OCI-LY7 (cell line): ENCODE data around the gene PIK3R4. TPM values are rescaled to one million over a fixed set of nuclear protein-coding genes. Genes with fewer than 3 reads are reported as not detected.

Experiments used
- Bru-seq: library from RNA; stranded (reverse); fragments of 400-500 nt; gene quantifications from one replicate; lab custom pipeline; 2021; lab: Mats Ljungman, UMichigan
- BruChase-seq, 2 experiments: library from RNA; stranded (reverse); fragments of 400-500 nt; gene quantifications; one replicate each; lab custom pipeline; 2021; lab: Mats Ljungman, UMichigan
- BruUV-seq: library from RNA; stranded (reverse); fragments of 400-500 nt; replicated peaks from 2 replicates; lab custom pipeline; 2021; lab: Mats Ljungman, UMichigan
- CTCF ChIA-PET: fragments of 300-600 bp; sonication (Branson Sonifier 250); formaldehyde crosslinking; loops from one replicate; lab custom pipeline; 2022; ENCODE audit warnings: antibody characterized with exemption; ENCODE audit not compliant: unreplicated experiment; lab: Charles Lee
- POLR2A ChIA-PET: fragments of 300-600 bp; sonication (Branson Sonifier 250); formaldehyde crosslinking; loops from one replicate; lab custom pipeline; 2022; ENCODE audit warnings: antibody characterized with exemption; lab: Charles Lee
- DNase-seq: peaks from one replicate; pipeline ENCODE4 v3.0.0-alpha.2; 2015; ENCODE audit warnings: low spot score
- H2AFZ ChIP-seq: fragments of 200-600 bp; sonication (generic), shearing (Covaris generic); 2 replicates; pipeline ENCODE4 v1.6.1; 2014; ENCODE audit warnings: mild to moderate bottlenecking, antibody characterized with exemption, low read length, moderate library complexity
- H3K27ac ChIP-seq: fragments of 200-600 bp; sonication (generic); 2 replicates; pipeline ENCODE4 v1.5.1; 2014; ENCODE audit warnings: mixed run types, low read depth, mild to moderate bottlenecking, moderate library complexity, low read length, inconsistent platforms; ENCODE audit not compliant: poor library complexity, severe bottlenecking
- H3K36me3 ChIP-seq: fragments of 200-600 bp; sonication (generic); 2 replicates; pipeline ENCODE4 v1.6.1; 2014; ENCODE audit warnings: mild to moderate bottlenecking, antibody characterized with exemption, low read length, moderate library complexity, mixed read lengths; ENCODE audit not compliant: insufficient read depth
- H3K4me1 ChIP-seq: fragments of 200-600 bp; sonication (generic); 2 replicates; pipeline ENCODE4 v1.5.1; 2014; ENCODE audit warnings: mild to moderate bottlenecking, low read length; ENCODE audit not compliant: insufficient read depth, poor library complexity, severe bottlenecking
- H3K4me2 ChIP-seq: fragments of 200-600 bp; sonication (generic); 2 replicates; pipeline ENCODE4 v1.6.1; 2014; ENCODE audit warnings: mild to moderate bottlenecking, low read length
- H3K4me3 ChIP-seq: fragments of 200-600 bp; sonication (generic); 2 replicates; pipeline ENCODE4 v1.5.1; 2014; ENCODE audit warnings: mild to moderate bottlenecking, low read depth, low read length; ENCODE audit not compliant: poor library complexity, severe bottlenecking
- H3K79me2 ChIP-seq: fragments of 200-600 bp; sonication (generic); 2 replicates; pipeline ENCODE4 v1.6.1; 2016; ENCODE audit warnings: low read depth, mild to moderate bottlenecking, low read length, moderate library complexity, mixed read lengths; ENCODE audit not compliant: insufficient read depth
- H3K9me2 ChIP-seq: fragments of 200-600 bp; sonication (generic); 2 replicates; pipeline ENCODE4 v1.6.1; 2016; ENCODE audit warnings: mild to moderate bottlenecking, low read length, mixed read lengths; ENCODE audit not compliant: insufficient read depth
- H3K9me3 ChIP-seq: fragments of 200-600 bp; sonication (generic); 2 replicates; pipeline ENCODE4 v1.6.1; 2014; ENCODE audit warnings: mild to moderate bottlenecking, mixed run types, low read length, mixed read lengths
- H4K20me1 ChIP-seq: fragments of 200-600 bp; sonication (generic); 2 replicates; pipeline ENCODE4 v1.6.1; 2014; ENCODE audit warnings: mild to moderate bottlenecking, antibody characterized with exemption, low read length, moderate library complexity, mixed read lengths; ENCODE audit not compliant: insufficient read depth
- EZH2phosphoT487 ChIP-seq: fragments of 200-600 bp; sonication (generic); IDR thresholded peaks from 2 replicates; pipeline ENCODE4 v1.6.1; 2018; ENCODE audit warnings: low read depth, borderline replicate concordance, mild to moderate bottlenecking, mixed run types, antibody characterized with exemption, low read length, moderate library complexity, mixed read lengths
- intact Hi-C: fragments of 100-400 bp; cut with micrococcal nuclease; formaldehyde crosslinking; loops from one replicate; pipeline ENCODE4 v1.10.0; 2022; ENCODE audit not compliant: unreplicated experiment
- long read RNA-seq: library from polyadenylated mRNA; stranded (forward); transcript quantifications from one replicate; pipeline ENCODE4 v2.0.0, GENCODE V29; 2022
- total RNA-seq, 2 experiments: library from RNA; depleted of rRNA in 1 of 2; stranded (reverse); fragments of >200 nt in 1 of 2; shearing (Covaris generic) in 1 of 2; gene quantifications; 2 replicates each; pipeline ENCODE4 v1.2.3, GENCODE V29; 2014 to 2022
- TF ChIP-seq, protein P1 (sequence below): fragments of 200-600 bp; sonication (generic); conservative IDR thresholded peaks from 2 replicates; pipeline ENCODE4 v1.5.1; 2014; ENCODE audit warnings: mild to moderate bottlenecking, antibody characterized with exemption, low read length, moderate library complexity, mixed read lengths

PIK3R4 gene
- 25.0 and 30.3 TPM in 2 replicates for total RNA-seq (2014; rRNA removed; shearing (Covaris generic))
- total RNA-seq (2022) = 26.5 and 28.7 TPM in 2 replicates
- Bru-seq, nascent RNA = percentile 79 among the genes with signal in this experiment
- percentile 65 among the genes with signal in this experiment for BruChase-seq, experiment 1, labeled RNA remaining after a 6-hour chase
- BruChase-seq, experiment 2, labeled RNA remaining after a 2-hour chase = percentile 75 among the genes with signal in this experiment
- long read RNA-seq, full-length matches to known transcripts = 30 of 42 reads
- long read RNA-seq, partial matches to known transcripts = 9 of 42 reads
- long read RNA-seq, other reads (novel, unspliced or antisense) = 3 of 42 reads

DNA sequence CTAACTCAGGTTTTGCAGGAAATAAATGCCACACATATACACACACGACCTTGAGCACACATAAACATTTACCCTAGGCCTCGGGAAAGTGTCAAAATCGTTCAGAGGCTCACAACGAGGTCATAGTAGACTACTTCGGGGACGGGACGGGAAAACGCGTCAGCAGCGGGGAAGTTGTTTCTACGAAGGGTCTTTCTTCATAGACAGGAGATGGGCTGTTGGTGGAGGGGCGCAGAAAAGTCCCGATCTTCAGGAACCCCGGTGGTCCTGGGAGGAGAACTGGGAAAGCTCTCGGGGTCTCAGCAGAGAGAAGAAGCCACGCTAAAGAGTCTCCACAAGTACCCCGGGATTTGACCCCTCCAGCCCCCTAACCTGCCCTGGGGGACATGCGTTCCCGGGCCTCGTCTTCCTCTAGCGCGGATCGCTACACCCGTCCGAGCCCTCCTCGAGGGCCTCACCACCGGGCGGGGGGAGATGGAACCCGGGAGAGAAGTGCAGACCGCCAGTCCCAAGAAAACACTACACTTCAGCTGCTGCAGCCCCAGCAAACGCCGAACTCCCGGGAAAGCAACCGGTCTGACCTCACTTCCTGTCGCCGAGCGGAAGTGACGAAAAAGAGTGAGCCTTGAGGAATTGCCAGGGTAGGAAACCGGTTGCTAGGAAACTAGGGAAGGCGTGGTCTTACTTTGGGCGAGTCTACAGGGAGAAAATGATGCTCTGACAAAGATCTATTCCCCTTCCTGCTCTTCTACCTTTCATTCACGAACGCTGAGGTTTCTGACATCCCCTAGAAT is at the start of gene PIK3R4:
Gene PIK3R4 (minus strand): TSS at position 584 of the 794 bp plus-strand sequence. CDS start 1,611 bp downstream, outside the sequence.
- peaks cover 45% of the 10 kb centered on the region for H3K79me2 ChIP-seq

DNA sequence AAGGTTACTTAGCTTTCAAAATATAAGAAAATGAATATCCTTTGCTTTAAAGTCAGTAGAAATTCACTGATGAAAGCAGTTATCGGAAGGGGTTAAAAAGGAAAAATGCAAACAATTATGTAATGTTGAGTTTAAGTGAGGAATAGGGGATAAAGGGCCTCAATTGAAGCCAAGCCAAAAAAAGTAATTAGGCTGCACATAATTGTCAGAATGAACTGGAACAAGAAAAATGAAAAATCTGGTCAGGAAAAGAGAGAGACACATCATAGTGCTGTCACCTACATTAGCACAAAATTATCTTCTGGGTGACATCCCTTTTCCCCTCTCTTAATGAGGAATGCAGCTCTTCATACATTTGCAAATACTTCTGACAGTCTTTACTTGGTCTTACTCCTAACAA is 48.8 kb upstream of the PIK3R4 start:
- no peak overlapping the region for H3K4me2 ChIP-seq
- POLR2A ChIA-PET = no interaction called here
- no peak overlapping the region for H3K4me3 ChIP-seq
- no TSS peak for BruUV-seq
- no peaks in the 10 kb centered on the region for H3K36me3 ChIP-seq
- no peak for DNase-seq
- CTCF ChIA-PET = no interaction called here
- no peaks in the 10 kb centered on the region for H4K20me1 ChIP-seq
- no peaks in the 10 kb centered on the region for H3K4me1 ChIP-seq
- intact Hi-C loops = no loop called here
- H3K9me2 ChIP-seq = no peaks in the 10 kb centered on the region
- no peaks in the 10 kb centered on the region for H3K79me2 ChIP-seq
- no peaks in the 10 kb centered on the region for H3K9me3 ChIP-seq
- TF ChIP-seq, protein P1, sequence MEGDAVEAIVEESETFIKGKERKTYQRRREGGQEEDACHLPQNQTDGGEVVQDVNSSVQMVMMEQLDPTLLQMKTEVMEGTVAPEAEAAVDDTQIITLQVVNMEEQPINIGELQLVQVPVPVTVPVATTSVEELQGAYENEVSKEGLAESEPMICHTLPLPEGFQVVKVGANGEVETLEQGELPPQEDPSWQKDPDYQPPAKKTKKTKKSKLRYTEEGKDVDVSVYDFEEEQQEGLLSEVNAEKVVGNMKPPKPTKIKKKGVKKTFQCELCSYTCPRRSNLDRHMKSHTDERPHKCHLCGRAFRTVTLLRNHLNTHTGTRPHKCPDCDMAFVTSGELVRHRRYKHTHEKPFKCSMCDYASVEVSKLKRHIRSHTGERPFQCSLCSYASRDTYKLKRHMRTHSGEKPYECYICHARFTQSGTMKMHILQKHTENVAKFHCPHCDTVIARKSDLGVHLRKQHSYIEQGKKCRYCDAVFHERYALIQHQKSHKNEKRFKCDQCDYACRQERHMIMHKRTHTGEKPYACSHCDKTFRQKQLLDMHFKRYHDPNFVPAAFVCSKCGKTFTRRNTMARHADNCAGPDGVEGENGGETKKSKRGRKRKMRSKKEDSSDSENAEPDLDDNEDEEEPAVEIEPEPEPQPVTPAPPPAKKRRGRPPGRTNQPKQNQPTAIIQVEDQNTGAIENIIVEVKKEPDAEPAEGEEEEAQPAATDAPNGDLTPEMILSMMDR = no peak
- no peak for TF ChIP-seq EZH2phosphoT487
- no peak overlapping the region for H3K27ac ChIP-seq
- H2AFZ ChIP-seq = no peak overlapping the region

More for the DNA sequence above, at the start of gene PIK3R4:
- intact Hi-C loops = loop anchor here (5.0 kb wide), 2 partner anchors 281 to 756 kb away; partner anchors contain the start of genes ASTE1, MRPL3 and NEK11
- Histone ChIP-seq H3K36me3 (peaks cover 35% of the 10 kb centered on the region), H3K4me3 (peak within 1 kb of the TSS; percentile 75), H3K4me1 (peaks cover 42% of the 10 kb centered on the region), H2AFZ (peak within 1 kb of the TSS; percentile 94), H3K27ac (peak within 1 kb of the TSS; percentile 45), H3K9me3 (no peaks in the 10 kb centered on the region), H4K20me1 (no peaks in the 10 kb centered on the region; the same call in 1 of the 2 replicates), H3K9me2 (no peaks in the 10 kb centered on the region), H3K4me2 (peak within 1 kb of the TSS; percentile 97)
- POLR2A ChIA-PET = interaction anchor here (0.7 to 1.2 kb wide), 3 partner anchors 93 to 280 kb away, joined by 4 to 6 read pairs (median 4); partner anchors contain the start of genes ASTE1 and NEK11
- CTCF ChIA-PET = no interaction called here
- TF ChIP-seq, protein P1 = no peak
- TF ChIP-seq EZH2phosphoT487 = no peak
- DNase-seq = peak; percentile 97
- BruUV-seq = TSS peak; percentile 71
